Retina (tissue), 1 donor: ENCODE measurements around the gene CCDC149.

ENCODE experiments used
- DNase-seq: peaks from one replicate; pipeline ENCODE4 v3.0.0-alpha.2; 2016

The CCDC149 gene

GRCh38 chr4:24837781-24838180 lies 75.1 kb downstream of the CCDC149 start:
- no peak for DNase-seq

GRCh38 chr4:24837336-24837735 lies 75.5 kb downstream of the CCDC149 start:
- no peak for DNase-seq

- DNase-seq = no peak
Measured at GRCh38 chr4:24836661-24837242, 76.1 kb downstream of the CCDC149 start.

GRCh38 chr4:24835696-24836095 lies 77.1 kb downstream of the CCDC149 start:
- DNase-seq = no peak

- DNase-seq = no peak
Measured at GRCh38 chr4:24831637-24832036, 81.2 kb downstream of the CCDC149 start.

GRCh38 chr4:24824720-24825119 lies 88.1 kb downstream of the CCDC149 start:
- no peak for DNase-seq

GRCh38 chr4:24820541-24820940 lies 92.3 kb downstream of the CCDC149 start:
- DNase-seq = no peak

GRCh38 chr4:24816797-24817196 lies 96.0 kb downstream of the CCDC149 start:
- DNase-seq = peak; percentile 86

GRCh38 chr4:24813732-24814131 lies 99.1 kb downstream of the CCDC149 start:
- no peak for DNase-seq

- DNase-seq = no peak
Measured at GRCh38 chr4:24810871-24811631, 101.8 kb downstream of the CCDC149 start.

GRCh38 chr4:24809815-24810405 lies 102.9 kb downstream of the CCDC149 start:
- no peak for DNase-seq

- no peak for DNase-seq
Measured at GRCh38 chr4:24809376-24809775, 103.5 kb downstream of the CCDC149 start.

- DNase-seq = no peak
Measured at GRCh38 chr4:24808955-24809354, 103.9 kb downstream of the CCDC149 start.

- DNase-seq = no peak
Measured at GRCh38 chr4:24808261-24808660, 104.6 kb downstream of the CCDC149 start.

GRCh38 chr4:24807611-24808010 lies 105.2 kb downstream of the CCDC149 start:
- no peak for DNase-seq

GRCh38 chr4:24806206-24806990 lies 106.4 kb downstream of the CCDC149 start:
- DNase-seq = no peak

GRCh38 chr4:24805566-24805965 lies 107.3 kb downstream of the CCDC149 start:
- no peak for DNase-seq

GRCh38 chr4:24805067-24805466 lies 107.8 kb downstream of the CCDC149 start:
- no peak for DNase-seq

- DNase-seq = no peak
Measured at GRCh38 chr4:24802648-24803047, 110.2 kb downstream of the CCDC149 start.

- DNase-seq = no peak
Measured at GRCh38 chr4:24801136-24801855, 111.5 kb downstream of the CCDC149 start.

- no peak for DNase-seq
Measured at GRCh38 chr4:24800325-24800895, 112.4 kb downstream of the CCDC149 start.

GRCh38 chr4:24799544-24800324 lies 113.1 kb downstream of the CCDC149 start:
- peak; percentile 72 for DNase-seq
